ENCODE data around the gene NPFF.
"Not testable (repeated sequence)": the region's sequence is repeated elsewhere in the genome, so short reads cannot be mapped to it uniquely, and the experiment has no call there.

NPFF gene

DNA sequence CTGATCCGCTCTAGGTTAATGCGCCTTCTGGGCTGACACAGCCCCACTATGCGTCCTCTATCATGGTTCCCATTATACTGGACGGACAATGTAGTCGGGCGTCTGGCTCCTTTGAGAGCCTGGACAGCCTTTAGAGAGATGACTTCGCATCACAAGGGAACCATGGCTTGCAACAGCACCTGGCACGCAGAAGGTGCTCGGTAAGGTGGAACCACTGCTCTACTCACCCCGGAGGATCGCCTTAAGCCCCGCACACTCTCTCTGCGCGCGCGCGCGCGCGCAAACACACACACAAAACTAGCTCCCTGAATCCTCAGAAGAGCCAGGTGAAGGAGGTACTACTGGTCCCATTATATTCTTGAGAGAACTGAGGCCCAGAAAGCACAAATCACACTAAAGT is 15.1 kb downstream of the NPFF start:
- Histone ChIP-seq H3K9me3 (ENCODE audit: control insufficient read depth, low read length) (no peaks in the 10 kb centered on the region), H3K9ac (ENCODE audit: low read length) (peak overlapping the region; percentile 74), H3K36me3 (ENCODE audit: control insufficient read depth, insufficient read depth, low read length, severe bottlenecking) (no peaks in the 10 kb centered on the region), H3K4me3 (ENCODE audit: low read length) (peak overlapping the region; percentile 81), H3K27me3 (replicated peaks; ENCODE audit: control insufficient read depth, insufficient read depth, low read length) (no peaks in the 10 kb centered on the region), H3K4me1 (ENCODE audit: control insufficient read depth, insufficient read depth, low read length) (peaks cover 32% of the 10 kb centered on the region)
- DNase-seq (ENCODE audit: low read depth) = no peak

DNA sequence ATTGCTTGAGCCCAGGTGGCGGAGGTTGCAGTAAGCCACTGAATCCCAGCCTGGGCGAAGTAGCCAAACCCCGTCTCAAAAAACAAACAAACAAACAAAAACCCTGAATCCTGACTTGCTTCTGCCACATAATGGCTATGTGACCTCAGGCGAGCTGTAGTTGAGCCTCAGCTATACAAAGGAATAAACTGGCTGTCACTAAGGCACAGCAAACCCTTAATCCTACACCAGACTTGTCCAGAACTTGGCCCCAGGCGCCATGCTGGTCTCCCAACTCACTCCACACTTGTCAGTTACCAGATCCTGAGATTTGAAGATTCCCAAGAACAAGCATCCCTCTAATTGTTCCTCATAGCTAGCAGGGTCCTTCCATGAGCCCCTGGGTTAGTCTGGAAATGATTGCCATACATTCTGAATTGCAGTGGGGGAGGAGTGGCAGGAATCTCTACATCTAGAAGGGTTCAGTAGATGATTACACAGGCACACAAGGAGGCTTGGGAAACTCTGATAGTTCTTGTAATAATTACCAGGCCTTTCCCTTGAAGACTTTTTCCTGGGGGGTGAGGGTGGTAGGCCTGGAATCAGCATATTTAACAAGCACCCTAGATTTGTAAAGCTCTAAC is 17.9 kb downstream of the NPFF start:
- Histone ChIP-seq H3K9me3 (ENCODE audit: control insufficient read depth, low read length) (no peaks in the 10 kb centered on the region), H3K36me3 (ENCODE audit: control insufficient read depth, insufficient read depth, low read length, severe bottlenecking) (peaks cover 14% of the 10 kb centered on the region), H3K27me3 (replicated peaks; ENCODE audit: control insufficient read depth, insufficient read depth, low read length) (no peaks in the 10 kb centered on the region), H3K4me3 (ENCODE audit: low read length) (no peak overlapping the region), H3K4me1 (ENCODE audit: control insufficient read depth, insufficient read depth, low read length) (peaks cover 13% of the 10 kb centered on the region), H3K9ac (ENCODE audit: low read length) (no peak overlapping the region)
- DNase-seq (ENCODE audit: low read depth) = no peak

DNA sequence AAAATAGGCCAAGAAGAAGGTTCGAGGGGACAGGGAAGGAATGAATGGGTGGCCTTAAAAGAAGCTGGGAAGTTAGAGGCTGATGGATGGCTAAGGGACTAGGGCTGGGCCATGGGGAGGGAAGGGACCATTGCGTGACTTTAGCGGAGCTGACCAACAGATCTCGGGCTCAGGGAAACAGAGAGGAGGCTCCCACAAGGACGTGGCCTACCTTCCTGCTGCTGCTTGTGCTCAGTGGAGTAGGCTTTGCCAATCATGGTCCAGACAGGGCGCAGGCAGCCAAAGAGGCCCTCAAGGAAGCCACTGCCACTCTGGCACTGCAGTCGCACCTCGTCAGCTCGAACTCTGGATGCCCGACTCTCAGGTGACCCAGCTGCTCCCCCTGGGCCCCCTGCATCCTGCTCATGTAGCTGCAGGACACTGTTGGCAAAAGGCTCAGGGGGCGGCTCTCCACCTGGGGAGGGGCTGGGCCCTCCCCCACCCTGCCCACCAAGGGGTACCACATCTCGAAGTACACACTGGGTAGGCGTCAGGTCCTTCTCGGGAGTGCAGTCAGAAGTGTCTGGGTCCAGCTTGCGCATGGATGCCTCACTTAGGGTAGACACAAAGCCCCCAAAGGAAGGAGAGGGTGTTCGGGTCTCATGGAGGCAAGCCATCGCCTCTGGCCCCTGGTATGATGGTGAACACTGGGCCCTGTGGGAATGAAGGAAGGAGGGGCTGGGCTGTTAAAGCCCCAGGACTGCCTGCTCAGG is 20.4 kb downstream of the NPFF start:
- no peak for DNase-seq (ENCODE audit: low read depth)
- H3K9me3 ChIP-seq (ENCODE audit: control insufficient read depth, low read length) = no peaks in the 10 kb centered on the region
- peaks cover 32% of the 10 kb centered on the region for H3K36me3 ChIP-seq (ENCODE audit: control insufficient read depth, insufficient read depth, low read length, severe bottlenecking)
- H3K27me3 ChIP-seq (replicated peaks; ENCODE audit: control insufficient read depth, insufficient read depth, low read length) = no peaks in the 10 kb centered on the region
- peaks cover 2% of the 10 kb centered on the region for H3K4me1 ChIP-seq (ENCODE audit: control insufficient read depth, insufficient read depth, low read length)
- H3K4me3 ChIP-seq (ENCODE audit: low read length) = no peak overlapping the region
- H3K9ac ChIP-seq (ENCODE audit: low read length) = no peak overlapping the region

DNA sequence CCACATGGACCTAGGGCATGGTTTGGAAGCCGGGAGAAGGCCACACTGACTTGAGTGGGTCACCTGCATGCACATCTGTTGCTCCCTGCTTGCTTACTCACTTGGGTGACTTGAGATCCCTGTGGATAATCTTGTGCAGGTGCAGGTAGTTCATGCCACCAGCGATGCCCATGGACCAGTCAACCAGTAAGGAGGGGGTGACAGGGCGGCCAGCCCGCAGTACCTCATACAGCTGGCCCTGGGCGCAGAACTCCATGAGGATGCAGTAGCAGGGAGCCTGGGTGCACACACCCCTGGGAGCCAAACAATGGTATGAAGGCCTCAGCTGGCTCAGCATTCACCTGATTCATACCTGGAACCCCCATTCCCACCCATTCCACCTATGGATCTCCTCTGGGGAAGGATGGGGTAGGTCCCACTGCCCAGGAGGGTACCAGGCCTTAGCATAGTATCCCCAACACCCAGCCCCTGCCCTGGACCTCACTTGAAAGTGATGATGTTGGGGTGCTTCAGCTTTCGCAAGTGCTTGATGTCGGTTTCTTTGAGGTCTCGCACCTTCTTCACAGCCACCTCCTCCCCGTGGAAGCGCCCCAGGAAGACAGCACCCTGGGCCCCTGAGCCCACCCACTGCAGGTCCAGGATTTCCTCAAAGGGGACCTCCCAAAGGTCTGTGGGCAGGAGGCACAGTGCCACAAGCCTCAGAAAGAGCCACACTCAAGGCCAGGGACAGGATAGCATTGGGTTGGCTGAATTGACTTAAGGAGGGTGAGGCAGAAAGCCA is 21.1 kb downstream of the NPFF start:
- no peak overlapping the region for H3K9ac ChIP-seq (ENCODE audit: low read length)
- H3K36me3 ChIP-seq (ENCODE audit: control insufficient read depth, insufficient read depth, low read length, severe bottlenecking) = peaks cover 37% of the 10 kb centered on the region
- no peaks in the 10 kb centered on the region for H3K27me3 ChIP-seq (replicated peaks; ENCODE audit: control insufficient read depth, insufficient read depth, low read length)
- peaks cover 7% of the 10 kb centered on the region for H3K4me1 ChIP-seq (ENCODE audit: control insufficient read depth, insufficient read depth, low read length)
- no peak for DNase-seq (ENCODE audit: low read depth)
- H3K9me3 ChIP-seq (ENCODE audit: control insufficient read depth, low read length) = no peaks in the 10 kb centered on the region
- no peak overlapping the region for H3K4me3 ChIP-seq (ENCODE audit: low read length)

DNA sequence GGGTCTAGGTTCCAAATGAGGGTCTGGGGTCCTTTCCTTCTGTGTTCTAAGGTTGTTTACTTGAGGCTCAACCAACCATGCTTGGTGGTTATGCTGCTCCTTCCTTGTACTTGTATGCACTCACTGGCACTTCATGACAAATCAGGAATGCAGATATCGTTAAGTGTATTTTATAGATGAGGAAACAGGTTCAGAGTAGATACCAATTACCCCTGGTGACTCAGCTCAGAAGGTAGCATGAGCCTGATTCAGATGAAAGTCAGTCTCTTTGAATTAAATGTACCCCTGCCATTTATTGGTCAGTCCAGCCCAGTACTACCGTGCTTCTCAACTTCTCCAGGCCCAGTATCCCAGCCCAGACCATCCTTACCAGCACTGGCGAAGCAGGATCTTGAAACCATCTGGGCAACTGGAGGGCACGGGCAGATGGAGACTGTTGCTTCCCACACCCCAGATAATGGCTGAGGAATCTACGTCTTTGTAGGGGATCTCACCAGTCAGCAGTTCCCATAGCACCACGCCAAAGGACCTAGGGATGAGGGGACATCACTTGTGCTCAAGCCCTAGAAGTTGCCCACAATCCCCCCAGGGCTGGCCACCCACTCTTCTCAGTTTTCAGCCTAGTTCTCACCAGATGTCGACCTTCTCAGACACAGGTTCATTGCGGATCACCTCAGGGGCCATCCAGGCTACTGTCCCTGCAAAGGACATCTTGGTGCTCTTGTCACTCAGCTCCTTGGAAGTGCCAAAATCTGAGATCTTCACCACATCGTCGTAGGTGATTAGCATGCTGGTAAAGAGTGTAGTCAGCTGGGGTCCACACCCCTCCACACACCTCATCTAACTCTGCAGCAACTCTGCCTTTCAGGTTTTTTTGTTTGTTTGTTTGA is 22.4 kb downstream of the NPFF start:
- DNase-seq (ENCODE audit: low read depth) = no peak
- no peak overlapping the region for H3K4me3 ChIP-seq (ENCODE audit: low read length)
- no peak overlapping the region for H3K9ac ChIP-seq (ENCODE audit: low read length)
- no peaks in the 10 kb centered on the region for H3K27me3 ChIP-seq (replicated peaks; ENCODE audit: control insufficient read depth, insufficient read depth, low read length)
- H3K9me3 ChIP-seq (ENCODE audit: control insufficient read depth, low read length) = no peaks in the 10 kb centered on the region
- H3K4me1 ChIP-seq (ENCODE audit: control insufficient read depth, insufficient read depth, low read length) = peaks cover 15% of the 10 kb centered on the region
- peaks cover 43% of the 10 kb centered on the region for H3K36me3 ChIP-seq (ENCODE audit: control insufficient read depth, insufficient read depth, low read length, severe bottlenecking)

DNA sequence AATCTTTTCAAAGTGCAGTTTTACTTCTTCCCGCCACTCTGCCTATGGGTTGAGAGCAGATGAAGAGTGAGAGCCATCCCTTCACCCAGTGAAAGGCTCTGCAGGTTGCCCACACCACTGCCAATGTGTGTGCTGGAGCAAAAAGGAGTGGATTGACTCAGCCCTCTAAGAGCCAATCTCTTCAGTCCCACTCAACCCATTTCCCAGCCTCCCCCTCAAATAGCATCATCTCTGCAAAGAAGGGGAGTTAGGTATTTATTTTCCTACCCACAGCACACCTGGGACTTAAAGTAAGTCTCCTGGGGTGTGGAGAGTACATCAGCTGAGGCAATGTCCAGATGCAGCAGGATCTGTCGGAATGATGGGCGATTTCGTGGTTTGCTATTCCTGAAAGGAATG is 23.3 kb downstream of the NPFF start:
- Histone ChIP-seq H3K27me3 (replicated peaks; ENCODE audit: control insufficient read depth, insufficient read depth, low read length) (no peaks in the 10 kb centered on the region), H3K4me3 (ENCODE audit: low read length) (no peak overlapping the region), H3K9ac (ENCODE audit: low read length) (no peak overlapping the region), H3K4me1 (ENCODE audit: control insufficient read depth, insufficient read depth, low read length) (peaks cover 24% of the 10 kb centered on the region), H3K36me3 (ENCODE audit: control insufficient read depth, insufficient read depth, low read length, severe bottlenecking) (peaks cover 53% of the 10 kb centered on the region), H3K9me3 (ENCODE audit: control insufficient read depth, low read length) (no peaks in the 10 kb centered on the region)
- no peak for DNase-seq (ENCODE audit: low read depth)

DNA sequence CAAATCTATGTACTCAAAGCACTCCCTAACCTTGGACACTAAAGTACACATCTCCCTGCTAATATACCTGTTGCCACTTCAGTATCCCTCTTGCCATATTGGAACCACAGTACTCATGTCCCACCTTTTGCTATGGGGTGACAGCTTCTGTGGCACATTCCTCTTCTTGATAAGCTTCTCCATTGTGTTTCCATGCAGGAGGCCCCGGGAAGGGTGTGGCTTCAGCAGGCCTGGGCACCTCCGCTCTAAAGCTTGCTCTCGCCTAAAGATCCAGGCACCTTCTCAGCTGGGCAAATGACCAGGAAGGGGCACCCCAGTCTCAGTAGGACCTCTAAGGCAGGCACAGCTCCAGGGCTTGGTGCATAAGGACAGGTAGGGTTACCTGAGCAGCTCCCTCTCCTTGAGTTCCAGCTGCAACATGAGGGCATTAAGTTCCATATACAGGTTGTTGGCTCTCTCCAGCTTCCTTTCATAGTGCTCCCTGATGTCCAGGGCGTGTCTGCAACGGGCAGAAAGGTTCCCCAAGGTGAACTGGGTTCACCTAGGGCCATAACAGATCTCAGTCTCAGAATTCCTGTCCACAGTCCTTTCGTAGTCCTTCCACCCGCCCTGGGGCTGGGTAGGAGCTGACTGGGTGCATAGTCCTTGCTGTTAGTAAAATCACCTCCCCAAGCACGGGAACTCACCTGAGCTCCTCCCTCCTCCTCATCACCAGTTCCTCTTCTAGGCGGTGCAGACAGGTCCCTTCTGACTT is 23.9 kb downstream of the NPFF start:
- Histone ChIP-seq H3K4me1 (ENCODE audit: control insufficient read depth, insufficient read depth, low read length) (peaks cover 29% of the 10 kb centered on the region), H3K27me3 (replicated peaks; ENCODE audit: control insufficient read depth, insufficient read depth, low read length) (no peaks in the 10 kb centered on the region), H3K4me3 (ENCODE audit: low read length) (no peak overlapping the region), H3K36me3 (ENCODE audit: control insufficient read depth, insufficient read depth, low read length, severe bottlenecking) (peaks cover 59% of the 10 kb centered on the region), H3K9me3 (ENCODE audit: control insufficient read depth, low read length) (no peaks in the 10 kb centered on the region), H3K9ac (ENCODE audit: low read length) (no peak overlapping the region)
- DNase-seq (ENCODE audit: low read depth) = no peak

DNA sequence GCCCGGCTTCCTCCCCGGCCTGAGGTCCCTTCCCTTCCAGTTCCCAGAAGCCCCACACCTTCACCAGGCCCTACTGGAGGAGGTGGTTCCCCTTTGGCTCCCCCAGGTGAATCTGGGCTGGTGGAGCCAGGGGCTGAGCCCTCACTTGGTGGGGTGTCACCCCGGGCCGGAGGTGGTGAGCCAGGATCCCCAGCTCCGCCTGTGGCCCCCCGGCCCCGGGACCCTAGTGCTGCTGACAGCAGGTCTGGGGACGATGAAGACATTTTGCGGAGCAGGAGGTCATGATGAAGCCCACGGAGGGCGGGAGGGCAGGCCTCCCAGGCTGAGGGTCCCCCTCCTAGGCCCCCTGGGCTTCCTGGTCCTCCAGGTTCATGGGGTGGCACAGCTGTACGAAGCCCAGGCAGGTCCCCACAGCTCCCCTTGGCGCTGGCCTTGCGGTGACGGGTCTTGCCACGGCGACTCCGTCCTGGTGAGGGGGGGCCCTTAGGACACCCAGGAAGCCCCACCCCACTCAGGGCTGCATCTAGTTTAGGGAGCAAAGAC is 24.6 kb downstream of the NPFF start:
- no peaks in the 10 kb centered on the region for H3K9me3 ChIP-seq (ENCODE audit: control insufficient read depth, low read length)
- no peak for DNase-seq (ENCODE audit: low read depth)
- peaks cover 37% of the 10 kb centered on the region for H3K4me1 ChIP-seq (ENCODE audit: control insufficient read depth, insufficient read depth, low read length)
- H3K9ac ChIP-seq (ENCODE audit: low read length) = no peak overlapping the region
- no peak overlapping the region for H3K4me3 ChIP-seq (ENCODE audit: low read length)
- peaks cover 64% of the 10 kb centered on the region for H3K36me3 ChIP-seq (ENCODE audit: control insufficient read depth, insufficient read depth, low read length, severe bottlenecking)
- no peaks in the 10 kb centered on the region for H3K27me3 ChIP-seq (replicated peaks; ENCODE audit: control insufficient read depth, insufficient read depth, low read length)

DNA sequence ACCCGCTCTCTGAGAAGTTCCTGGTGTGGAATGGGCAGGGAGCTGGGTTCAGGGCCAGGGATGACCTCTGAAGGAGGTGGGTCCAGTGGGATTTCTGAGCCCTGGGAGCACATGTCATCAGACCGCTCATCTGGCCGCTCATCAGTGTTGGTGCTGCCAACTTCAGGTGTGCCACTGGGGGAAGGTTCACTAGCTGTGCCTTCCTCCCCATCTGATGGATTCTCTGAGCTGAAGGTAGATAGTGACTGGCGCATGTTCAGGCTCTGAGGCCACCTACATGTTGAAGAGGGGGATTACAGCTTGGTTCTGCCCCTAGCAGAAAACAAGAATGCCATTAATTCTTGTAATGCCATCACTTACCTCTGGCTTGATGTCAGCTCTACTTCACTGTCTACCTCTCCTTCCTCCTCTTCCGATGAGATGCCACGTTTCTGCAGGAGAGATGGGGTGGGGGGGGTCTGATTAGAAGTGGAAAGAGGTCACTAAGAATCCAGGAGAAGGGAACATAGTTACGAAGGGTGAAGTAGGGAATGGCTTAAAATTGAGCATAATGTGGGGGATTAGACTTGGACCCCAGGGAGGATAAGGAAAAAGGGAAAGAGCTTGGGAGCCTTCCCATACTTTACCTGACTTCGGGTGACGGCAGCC is 25.2 kb downstream of the NPFF start:
- Histone ChIP-seq H3K4me3 (ENCODE audit: low read length) (no peak overlapping the region), H3K27me3 (replicated peaks; ENCODE audit: control insufficient read depth, insufficient read depth, low read length) (no peaks in the 10 kb centered on the region), H3K9me3 (ENCODE audit: control insufficient read depth, low read length) (no peaks in the 10 kb centered on the region), H3K4me1 (ENCODE audit: control insufficient read depth, insufficient read depth, low read length) (peaks cover 40% of the 10 kb centered on the region), H3K9ac (ENCODE audit: low read length) (no peak overlapping the region), H3K36me3 (ENCODE audit: control insufficient read depth, insufficient read depth, low read length, severe bottlenecking) (peaks cover 69% of the 10 kb centered on the region)
- DNase-seq (ENCODE audit: low read depth) = no peak

DNA sequence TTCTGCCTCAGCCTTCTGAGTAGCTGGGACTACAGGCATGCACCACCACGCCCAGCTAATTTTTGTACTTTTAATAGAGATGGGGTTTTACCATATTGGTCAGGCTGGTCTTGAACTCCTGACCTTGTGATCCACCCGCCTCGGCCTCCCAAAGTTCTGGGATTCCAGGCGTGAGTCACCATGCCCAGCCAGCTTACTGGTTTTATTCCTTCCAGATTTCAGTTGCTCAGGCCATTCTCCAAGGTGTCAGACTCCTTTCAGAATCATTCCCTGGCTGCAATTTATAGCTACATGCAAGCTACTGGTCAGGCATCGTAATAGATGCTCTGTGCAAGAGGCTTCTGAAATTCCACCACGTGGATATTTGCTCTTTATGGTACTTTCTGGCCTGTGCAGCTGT is 25.8 kb downstream of the NPFF start:
- H3K9me3 ChIP-seq (ENCODE audit: control insufficient read depth, low read length); H3K4me3 ChIP-seq (ENCODE audit: low read length); H3K27me3 ChIP-seq (replicated peaks; ENCODE audit: control insufficient read depth, insufficient read depth, low read length); H3K9ac ChIP-seq (ENCODE audit: low read length): not testable (repeated sequence)
- Histone ChIP-seq H3K4me1 (ENCODE audit: control insufficient read depth, insufficient read depth, low read length) (peaks cover 46% of the 10 kb centered on the region), H3K36me3 (ENCODE audit: control insufficient read depth, insufficient read depth, low read length, severe bottlenecking) (peaks cover 75% of the 10 kb centered on the region)
- peak; percentile 60 for DNase-seq (ENCODE audit: low read depth)

All from adipocyte (in vitro differentiated cells).